ENCODE results near the gene COA7.

Gene COA7

DNA sequence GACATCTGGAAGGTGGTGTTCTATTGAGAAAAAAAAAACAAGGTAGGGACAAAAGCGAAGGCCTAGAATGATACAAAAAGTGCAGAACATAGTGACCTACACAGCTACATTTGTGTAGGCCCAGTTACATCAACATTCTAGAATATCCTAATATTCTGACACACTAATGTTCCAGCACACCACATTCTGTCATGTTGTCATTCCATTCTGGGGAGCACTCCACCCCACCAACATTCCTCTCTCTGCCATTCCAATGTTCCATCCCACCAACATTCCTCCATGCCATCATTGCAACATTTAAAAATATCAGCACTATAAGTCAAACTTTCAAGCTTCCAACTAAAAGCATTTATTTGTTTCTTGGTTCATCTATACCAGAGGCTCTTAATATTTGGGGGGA is 28.5 kb downstream of the COA7 start:
- peak; percentile 73 for DNase-seq (ENCODE audit: low spot score)

DNA sequence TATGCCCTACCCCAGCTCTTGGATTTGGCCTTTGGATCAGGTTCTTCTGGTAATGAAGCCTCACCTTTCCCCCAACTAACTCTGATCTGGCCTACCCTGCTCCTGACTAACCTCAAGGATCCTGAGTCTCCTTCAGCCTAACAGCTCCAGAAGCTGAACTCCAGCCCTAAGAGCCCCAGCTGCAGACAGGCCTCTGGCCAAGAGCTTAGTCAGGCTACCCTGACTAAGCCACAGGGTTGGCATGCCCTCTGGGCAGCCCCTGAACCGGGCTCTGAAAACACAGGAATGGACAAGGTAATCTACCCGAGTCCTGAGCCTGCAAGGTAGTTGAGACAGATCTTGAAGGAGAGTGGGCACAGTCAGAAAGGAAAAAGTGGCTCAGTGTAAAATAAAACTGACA is 29.4 kb downstream of the COA7 start:
- peak; percentile 49 for DNase-seq (ENCODE audit: low spot score)

DNA sequence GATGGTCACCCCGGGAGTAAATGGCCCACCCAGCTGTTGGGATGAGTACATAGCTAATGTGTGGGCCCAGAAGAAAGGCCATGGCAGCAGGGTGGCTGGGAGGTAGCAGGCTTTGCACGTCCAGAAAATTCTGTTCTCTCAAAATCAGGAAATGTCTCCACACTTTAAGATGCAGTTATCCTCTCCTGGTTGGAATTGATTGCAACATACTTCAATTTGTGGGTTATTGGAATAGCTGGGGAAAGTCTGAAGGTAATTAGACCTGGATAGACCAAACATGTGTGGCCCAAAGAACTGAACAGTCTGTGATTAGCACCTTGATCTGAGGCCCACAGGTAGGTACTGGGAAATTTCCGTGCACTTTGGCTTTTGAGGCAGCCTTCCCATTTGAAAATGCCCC is 30.2 kb downstream of the COA7 start:
- no peak for DNase-seq (ENCODE audit: low spot score)

DNA sequence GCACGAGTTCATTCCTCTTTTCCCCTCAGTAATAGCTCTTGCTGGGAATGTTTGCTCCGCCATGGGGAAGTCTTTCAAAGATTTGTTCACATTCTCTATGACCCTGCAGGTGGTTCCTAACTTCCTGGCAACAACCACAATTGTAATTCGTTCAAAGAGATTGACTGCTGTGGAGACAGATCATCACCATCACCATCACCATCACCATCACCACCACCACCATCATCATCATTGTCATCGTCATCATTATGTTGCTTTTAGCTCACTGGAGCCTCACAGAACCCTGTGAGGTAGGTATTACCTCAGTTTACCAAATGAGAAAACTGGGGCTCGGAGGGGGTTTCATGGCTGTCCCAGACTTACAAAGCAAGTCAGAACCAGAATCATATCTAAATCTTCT is 30.9 kb downstream of the COA7 start:
- DNase-seq (ENCODE audit: low spot score): no peak

DNA sequence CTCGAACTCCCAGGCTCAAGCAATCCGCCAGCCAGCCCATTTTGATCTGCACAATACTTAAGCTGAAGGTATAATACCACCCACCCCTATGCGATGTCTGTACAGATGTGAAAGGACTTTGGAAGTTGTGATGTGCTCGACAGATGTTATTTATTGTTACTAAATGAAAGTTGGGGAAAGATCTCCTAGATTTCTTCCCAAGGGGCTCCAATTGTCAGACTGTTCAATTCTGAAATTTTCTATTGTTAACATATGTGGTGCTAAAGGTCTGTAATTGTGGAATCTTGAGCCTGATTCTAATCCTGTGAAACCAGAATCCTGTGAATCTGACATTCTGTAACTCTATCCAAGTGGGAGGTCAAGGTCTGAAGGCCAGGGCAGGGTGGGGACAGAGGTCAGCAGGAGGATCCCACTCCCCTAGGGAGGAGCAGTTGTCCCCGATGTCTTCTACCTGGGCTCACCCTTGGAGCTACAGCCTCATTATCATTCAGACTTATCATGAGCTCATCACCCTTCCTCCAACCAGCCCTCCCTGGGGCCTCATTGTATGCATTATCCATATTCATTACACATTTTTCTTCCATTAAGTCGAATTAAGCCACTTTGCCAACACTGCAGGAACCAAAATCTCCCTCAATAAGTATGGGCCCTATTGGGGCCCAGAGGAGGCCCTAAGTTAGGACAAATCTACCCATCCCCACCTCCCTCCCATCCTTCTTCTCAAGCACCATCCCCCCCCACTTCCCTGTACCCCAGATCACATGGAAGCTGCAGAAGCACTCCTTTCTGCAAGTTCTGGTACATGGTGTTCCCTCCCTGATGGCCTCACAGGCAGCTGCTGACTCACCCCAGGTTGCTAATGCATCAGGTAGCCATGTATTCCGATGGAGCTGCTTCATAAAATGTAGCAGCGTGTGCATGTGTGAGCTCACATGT is 32.9 kb downstream of the COA7 start:
- DNase-seq (ENCODE audit: low spot score): no peak

DNA sequence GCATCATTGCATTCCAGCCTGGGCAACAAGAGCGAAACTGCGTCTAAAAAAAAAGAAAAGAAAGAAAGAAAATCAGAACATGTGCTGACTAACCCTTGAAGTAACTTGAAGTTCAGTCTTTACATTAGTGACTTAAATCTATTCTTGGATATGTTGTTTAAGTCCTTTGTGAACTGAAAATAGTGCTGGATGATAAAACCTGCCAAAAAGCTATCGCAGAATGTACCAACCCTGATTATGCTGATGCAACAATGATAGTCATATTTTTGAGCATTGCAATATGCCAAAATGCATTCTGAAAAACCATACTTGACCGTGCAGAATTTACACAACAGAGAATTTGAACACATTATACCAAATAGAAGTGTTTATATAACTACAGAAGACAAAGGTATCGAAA is 34.4 kb downstream of the COA7 start:
- DNase-seq (ENCODE audit: low spot score): no peak

DNA sequence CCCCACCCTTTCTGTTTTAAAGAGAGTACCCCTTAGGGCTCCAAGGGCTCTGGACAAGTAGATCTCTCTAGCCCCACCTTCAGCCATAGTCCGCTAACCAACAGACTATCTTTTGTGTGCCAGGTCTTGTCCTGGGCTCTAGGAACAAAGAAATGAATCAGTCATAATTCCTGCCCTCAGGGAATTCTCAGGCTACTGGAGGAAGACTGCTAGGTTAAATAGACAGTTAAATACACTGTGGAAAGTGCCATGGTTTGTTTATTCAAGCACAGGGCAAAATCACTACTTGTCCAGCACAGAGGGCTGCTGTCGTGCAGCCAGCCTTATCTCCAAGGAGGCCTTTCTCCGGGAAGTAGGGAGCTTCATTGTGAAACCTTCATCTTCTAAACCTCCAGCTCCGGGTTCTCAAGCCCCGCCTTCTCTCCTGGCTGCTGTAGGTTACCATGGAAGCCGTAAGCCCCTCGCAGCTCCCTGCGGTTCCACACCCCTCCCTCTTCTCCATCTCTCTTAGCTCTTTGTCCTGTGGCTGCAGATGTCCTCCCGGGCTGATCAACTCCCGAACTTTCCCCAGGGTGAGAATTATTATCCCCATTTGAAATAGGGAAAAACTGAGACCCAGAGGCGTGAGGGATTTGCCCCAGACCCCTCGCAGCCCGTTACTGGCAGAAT is 35.4 kb downstream of the COA7 start:
- DNase-seq (ENCODE audit: low spot score): no peak

DNA sequence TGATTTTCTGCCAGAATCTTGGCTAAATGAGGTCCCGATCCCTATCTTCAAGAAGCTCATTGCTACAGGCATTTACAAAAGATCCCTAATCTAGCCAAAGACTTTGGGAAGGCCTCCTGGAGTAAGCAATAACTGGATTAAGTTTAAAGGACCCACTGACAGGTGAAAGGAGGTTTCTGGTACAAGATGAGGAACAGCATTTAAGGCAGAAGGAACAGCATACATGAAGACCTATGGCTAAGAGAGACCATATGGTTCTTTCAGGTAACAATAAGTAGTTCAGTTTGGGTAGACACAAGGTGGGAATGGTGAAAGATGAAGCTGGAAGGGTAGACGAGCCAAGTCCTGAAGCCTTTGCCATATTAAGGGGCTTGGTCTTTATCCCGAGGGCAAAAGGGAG is 37.3 kb downstream of the COA7 start:
- DNase-seq (ENCODE audit: low spot score): no peak

DNA sequence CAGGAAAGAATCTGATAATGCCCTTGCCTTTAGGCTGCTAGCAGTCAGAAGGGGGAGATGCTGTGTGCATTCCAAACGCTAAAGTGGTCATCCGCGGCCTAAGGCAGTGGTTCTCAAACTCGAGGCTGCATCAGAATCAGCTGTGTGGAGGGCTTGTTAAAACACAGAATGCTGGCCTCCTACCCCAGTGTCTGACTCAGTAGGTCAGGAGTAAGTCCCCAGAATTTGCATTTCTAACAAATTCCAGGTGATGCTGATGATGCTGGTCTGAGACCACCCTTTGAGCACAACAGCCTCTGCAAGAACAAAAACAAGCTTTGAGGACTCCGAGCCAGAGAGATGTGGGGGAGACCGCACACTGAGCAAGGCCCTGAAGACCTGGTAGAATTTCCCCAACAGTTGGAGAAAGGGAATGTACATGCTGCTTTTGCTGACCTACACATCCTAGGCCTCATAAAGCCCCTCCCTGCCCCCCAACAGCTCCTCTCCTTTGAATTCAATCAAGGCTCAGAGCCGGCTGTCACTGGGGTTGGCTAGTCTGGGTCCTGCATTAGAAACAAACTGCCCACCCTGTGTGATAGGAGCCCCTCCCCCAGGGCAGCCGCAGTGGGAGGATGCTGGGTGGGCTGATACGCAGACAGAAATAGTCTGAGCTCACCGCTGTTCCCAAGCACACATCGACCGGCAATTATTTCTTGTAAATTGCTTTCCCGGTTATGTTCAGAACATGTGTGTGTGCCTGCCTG is 38.1 kb downstream of the COA7 start:
- DNase-seq (ENCODE audit: low spot score): no peak

DNA sequence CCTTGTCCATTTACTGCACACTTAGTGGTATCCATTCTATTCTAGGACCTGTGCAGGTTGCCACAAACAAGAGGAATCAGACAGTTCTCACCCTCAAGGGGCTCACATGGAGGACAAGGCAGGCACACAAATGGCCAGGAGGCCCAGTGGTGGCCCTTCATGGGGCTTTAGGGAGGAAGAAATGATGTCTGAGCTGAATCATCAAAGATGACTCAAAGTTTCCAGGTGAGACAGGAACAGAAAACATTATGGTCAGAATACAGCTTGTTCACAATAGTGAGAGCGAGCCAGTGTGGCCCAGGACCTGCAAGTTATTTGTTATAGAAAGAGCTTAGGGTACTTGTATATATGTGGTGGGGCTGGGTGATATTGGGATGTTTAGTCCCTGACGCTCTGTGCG is 38.8 kb downstream of the COA7 start:
- DNase-seq (ENCODE audit: low spot score): no peak

DNA sequence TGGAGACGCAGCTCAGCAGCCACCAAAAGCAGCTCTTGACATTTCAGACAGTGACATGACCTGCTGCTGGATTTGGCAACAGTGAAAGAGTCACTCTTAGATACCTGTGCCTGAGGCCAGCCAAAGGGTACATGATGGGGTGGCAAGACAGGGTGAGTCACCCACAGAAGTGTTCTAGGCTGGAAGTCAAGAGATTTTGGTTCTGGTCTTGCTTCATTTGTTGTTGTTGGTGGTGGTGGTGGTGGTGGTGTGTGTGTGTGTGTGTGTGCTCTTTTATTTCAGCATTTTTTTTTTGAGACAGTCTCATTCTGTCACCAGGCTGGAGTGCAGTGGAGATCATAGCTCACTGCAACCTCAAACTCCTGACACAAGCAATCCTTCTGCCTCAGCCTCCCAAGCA is 39.4 kb downstream of the COA7 start:
- DNase-seq (ENCODE audit: low spot score): no peak

DNA sequence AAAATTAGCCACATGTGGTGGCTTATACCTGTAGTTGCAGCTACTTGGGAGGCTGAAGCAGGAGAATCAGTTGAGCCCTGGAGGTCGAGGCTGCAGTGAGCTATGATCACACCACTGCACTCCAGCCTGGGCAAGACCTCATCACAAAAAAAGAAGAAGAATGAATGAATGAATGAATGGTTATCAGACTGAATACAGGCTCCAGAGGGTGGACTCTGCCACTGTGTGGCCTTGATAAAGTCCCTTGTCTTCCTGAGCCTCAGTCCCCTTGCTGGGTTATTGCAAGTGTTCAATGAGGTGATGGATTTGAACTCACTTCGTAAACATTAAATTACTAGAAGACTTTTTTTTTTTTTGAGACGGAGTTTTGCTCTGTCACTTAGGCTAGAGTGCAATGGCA is 40.4 kb downstream of the COA7 start:
- no peak for DNase-seq (ENCODE audit: low spot score)

DNA sequence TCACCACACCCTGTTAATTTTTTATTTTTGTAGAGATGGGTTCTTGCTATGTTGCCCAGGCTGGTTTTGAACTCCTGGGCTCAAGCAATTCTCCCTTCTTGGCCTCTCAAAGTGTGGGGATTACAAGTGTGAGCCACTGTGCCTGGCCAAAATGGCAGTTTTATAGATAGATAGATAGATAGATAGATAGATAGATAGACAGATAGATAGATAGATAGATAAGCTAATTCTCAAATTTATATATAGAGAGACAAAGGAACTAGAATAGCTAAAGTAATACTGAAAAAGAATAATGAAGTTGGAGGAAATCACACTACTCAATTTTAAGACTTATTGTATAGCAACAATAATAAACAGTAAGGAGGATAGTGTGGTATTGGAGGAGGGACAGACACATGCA is 44.1 kb downstream of the COA7 start:
- DNase-seq (ENCODE audit: low spot score): no peak

DNA sequence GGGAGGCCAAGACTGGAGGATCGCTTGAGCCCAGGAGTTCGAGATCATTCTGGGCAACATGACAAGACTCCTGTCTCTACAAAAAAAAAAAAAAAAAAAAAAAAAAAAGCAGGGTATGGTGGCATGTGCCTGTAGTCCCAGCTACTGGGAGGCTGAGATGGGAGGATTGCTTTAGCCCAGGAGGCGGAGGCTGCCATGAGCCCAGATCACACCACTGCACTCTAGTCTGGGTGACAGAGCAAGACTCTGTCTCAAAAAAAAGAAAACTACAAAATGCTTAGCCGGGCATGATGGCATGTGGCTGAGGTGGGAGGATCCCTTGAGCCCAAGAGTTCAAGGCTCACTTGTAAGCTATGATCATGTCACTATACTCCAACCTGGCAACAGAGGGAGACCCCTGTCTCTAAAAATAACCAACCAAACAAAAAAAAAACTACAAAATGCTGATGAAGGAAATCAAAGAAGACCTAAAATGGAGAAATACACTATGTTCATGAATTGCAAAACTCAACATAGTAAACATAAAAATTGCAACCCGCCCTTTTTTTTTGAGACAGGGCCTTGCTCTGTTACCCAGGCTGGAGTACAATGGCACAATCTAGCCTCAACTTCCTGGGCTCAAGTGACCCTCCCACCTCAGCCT is 44.8 kb downstream of the COA7 start:
- DNase-seq (ENCODE audit: low spot score): no peak

DNA sequence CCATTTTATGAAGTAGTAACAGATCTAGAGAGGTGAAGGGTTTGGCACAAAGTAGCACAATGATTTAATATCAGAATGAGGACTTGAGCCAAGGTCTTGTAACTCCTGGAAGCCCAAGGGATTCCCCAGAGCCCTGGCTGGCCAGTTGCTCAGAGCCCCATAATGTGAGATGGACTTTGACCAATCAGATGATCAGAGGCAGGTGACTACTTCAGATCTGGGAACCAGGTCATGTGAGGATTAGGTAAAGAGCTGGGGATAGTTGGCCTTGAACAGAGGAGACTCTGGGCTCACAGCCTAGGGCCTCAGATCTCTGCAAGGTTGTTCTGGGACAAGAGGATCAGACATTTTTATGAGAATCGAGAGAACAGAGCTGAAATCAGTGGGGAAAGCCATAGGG is 46.2 kb downstream of the COA7 start:
- no peak for DNase-seq (ENCODE audit: low spot score)

DNA sequence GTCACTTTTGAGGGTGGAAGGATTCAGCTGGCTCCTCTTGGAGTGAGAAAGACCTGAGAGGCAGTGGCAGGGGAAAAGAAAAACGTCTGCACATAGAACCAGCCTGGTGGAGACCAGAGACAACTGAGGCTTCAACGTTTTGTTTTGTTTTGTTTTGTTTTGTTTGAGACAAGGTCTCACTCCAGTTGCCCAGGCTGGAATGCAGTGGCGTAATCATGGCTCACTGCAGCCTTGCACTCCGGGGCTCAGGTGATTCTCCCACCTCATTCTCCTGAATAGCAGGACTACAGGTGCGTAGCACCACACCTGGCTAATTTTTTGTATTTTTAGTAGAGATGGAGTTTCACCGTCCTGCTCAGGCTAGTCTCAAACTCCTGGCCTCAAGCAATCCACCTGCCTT is 52.9 kb downstream of the COA7 start:
- DNase-seq (ENCODE audit: low spot score): no peak

DNA sequence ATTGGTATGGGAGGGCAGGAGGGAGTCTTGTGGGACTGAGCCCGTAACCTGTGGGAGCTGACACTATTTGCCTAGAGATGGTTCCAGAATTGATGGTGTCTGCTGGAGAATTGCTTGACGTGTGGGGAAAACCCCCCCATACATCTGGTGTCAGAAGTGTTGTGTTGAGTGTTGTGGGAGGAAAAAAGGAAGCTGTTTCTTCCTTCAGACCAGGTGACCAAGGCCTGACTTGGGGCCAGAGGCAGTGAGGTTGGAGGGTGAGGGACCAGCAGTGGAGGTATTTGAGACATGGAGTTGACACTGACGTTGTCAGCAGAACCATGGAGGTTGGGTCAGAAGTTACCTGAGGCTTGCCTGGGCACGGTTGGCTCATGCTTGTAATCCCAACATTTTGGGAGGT is 56.8 kb downstream of the COA7 start:
- DNase-seq (ENCODE audit: low spot score): no peak

DNA sequence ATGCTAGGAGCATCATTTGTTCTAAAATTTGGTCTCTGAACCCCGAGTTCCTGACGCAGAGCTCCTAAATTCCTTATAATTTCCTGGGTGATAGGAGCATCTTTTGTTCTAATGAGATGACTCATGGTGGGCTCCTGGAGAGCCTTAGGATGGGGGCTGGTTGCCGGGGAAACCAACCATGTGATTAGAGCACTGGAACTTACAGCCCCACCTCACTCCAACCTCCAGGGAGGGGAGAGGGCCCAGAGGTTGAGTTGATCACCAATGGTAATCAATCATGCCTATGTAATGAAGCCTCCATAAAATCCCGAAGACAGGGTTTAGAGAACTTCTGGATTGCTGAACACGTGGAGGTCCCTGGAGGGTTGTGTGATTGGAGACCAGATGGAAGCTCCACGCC is 57.5 kb downstream of the COA7 start:
- DNase-seq (ENCODE audit: low spot score): no peak

DNA sequence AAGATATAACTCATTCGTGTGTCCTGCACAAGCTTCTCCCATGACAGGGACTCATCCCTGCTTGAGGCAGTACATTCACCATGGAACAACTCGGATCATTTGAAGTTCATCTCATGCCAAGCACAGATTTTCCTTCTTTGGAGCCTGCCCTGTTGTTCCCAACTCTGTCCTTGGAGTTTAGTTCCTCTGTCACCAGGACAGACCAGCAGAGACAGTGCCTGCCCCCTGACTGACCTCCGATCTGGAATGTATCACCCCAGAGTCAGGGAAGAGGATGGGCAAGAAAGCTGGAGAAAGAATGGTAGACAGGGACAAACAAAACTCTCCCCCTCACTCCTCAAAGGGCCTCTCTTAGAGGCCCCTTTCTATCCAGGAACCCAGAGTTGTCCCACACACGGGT is 60.2 kb downstream of the COA7 start:
- DNase-seq (ENCODE audit: low spot score): no peak

DNA sequence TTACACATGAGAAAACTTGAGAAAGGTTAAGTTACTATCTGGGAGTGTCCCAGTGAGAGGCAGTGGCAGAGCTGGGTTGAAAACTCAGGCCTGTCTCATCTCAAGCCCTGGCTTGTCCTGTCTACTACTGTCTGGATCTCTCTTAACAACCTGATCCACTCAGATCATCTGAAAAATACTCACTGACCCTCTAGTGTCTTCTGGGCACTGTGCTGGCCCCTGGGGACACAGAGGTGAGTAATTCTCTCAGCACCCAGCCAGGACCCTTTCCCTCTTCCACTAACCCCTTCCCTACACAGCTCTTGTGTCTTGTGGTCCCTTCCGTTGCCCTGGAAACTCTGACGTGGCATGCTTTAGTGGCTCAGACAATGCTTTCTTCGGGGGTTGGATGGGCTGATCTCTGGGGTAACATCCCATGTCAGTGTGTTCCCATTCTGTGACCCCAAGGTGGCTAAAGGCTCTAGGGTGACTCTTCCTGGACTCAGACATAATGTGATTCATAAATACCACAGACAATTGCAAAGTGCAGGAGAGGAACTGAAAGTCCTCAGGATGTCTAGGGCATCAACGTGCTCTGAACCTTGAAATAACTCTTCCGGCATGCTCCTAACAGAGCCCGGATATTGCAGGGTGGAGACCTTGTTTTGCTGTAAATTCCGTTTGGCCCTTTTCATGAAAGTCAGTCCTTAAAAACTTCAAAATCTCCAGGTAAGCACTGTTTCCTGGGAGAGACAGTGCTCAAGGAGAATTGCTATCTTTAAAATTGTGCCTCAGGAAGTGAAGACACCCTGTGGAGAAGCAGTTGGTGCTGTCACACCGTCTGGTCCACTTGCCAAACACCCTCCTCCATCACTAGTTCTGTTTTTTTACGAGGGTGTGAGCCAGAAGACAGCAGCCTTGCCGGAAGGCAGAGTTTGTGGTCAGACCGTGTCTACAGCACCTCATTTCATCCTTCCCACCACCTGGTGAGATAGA is 61.1 kb downstream of the COA7 start:
- DNase-seq (ENCODE audit: low spot score): no peak
